ENCODE measurements around the gene WASF2. TPM values are rescaled to one million over a fixed set of nuclear protein-coding genes. Genes with fewer than 3 reads are reported as not detected.

WASF2 gene
- total and polyA plus RNA-seq, 2 of the 13 experiments (the other 11 are each of a cell fraction or from before 2014, with no cell fraction given) = 10.4 to 27.7 TPM

DNA sequence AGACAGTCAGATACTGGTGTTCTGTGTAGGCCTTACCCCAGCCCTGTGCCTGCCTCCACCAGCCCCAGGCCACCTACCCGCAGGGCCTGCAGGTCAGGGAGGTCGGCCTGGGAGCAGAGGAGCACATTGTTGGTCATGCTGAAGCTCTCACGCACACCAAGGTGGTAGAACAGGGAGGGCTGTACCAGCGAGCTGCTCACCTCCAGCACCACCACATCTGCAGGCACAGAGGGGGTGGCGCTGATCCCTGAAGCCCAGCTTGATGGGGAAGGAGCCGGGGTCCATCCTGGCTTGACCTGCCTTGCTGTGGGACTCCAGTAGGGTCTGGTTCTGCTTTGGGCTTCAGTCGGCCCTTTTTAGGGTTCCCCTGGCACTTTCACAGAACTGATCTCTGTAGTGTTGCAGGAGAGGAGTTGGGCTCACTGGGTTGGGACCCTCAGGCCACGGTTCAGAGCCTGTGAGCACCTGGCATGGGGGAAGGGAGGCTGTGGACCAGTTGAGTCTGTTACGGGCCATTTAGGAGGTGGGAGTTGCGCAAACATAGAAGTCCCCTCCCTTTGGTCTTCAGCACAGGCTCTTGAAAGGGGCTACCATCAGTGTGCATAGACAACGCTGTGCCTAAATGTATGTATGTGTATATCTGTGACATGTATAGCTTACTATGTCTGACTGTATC is 125.1 kb downstream of the WASF2 start (continued):
- TF ChIP-seq POLR2AphosphoS5 (IDR thresholded peaks at IDR 0.05; ENCODE audit: low read depth, low read length) (no peak), KLF6 (CRISPR knock-in tag; IDR thresholded peaks at IDR 0.05) (no peak), ZC3H4 (CRISPR knock-in tag; IDR thresholded peaks at IDR 0.05; ENCODE audit: borderline replicate concordance) (no peak), ZNF670 (CRISPR knock-in tag; IDR thresholded peaks at IDR 0.05; ENCODE audit: borderline replicate concordance) (no peak), ZNF281 (CRISPR knock-in tag; IDR thresholded peaks at IDR 0.05; ENCODE audit: borderline replicate concordance) (peak; percentile 45; the same call in 1 of the 2 replicates), HMGXB4 (CRISPR knock-in tag; IDR thresholded peaks at IDR 0.05; ENCODE audit: borderline replicate concordance in 1 of 2, low read depth in 1 of 2) (no peak), MAFF (IDR thresholded peaks at IDR 0.05; ENCODE audit: low read depth, low read length) (no peak), SIX4 (CRISPR knock-in tag; IDR thresholded peaks at IDR 0.05) (no peak), ZNF768 (CRISPR knock-in tag; IDR thresholded peaks at IDR 0.05) (0 out of 2 replicates have a peak, but pooled peaks have one; percentile 22), STAT5B (CRISPR knock-in tag; IDR thresholded peaks at IDR 0.05) (no peak), CBFB (CRISPR knock-in tag; IDR thresholded peaks at IDR 0.05) (no peak), NFKBIZ (CRISPR knock-in tag; IDR thresholded peaks at IDR 0.05) (no peak), ARNTL (CRISPR knock-in tag; IDR thresholded peaks at IDR 0.05) (no peak), JUNB (CRISPR knock-in tag; IDR thresholded peaks at IDR 0.05; ENCODE audit: borderline replicate concordance) (no peak), ZMYM4 (CRISPR knock-in tag; IDR thresholded peaks at IDR 0.05) (no peak), ZNF280D (CRISPR knock-in tag; IDR thresholded peaks at IDR 0.05) (no peak), KDM5B (CRISPR knock-in tag; IDR thresholded peaks at IDR 0.05; ENCODE audit: borderline replicate concordance) (no peak), ASH2L (IDR thresholded peaks at IDR 0.05; ENCODE audit: insufficient read length, low read depth, low read length) (no peak), ZNF605 (CRISPR knock-in tag; IDR thresholded peaks at IDR 0.05) (no peak), BCLAF1 (IDR thresholded peaks at IDR 0.05) (no peak)
